ENCODE data around the gene TRAPPC10. TPM values are rescaled to one million over a fixed set of nuclear protein-coding genes. Genes with fewer than 3 reads are reported as not detected.

Gene TRAPPC10
- total RNA-seq, 1 experiment from 2014 or later: 32.9 TPM

GRCh38 chr21:43993420-43993934, 18.6 kb upstream of the TRAPPC10 start:
- no peak overlapping the region for H3K18ac ChIP-seq (ENCODE audit: insufficient read length, low read depth, low read length)
- no peak overlapping the region for H3K4ac ChIP-seq (ENCODE audit: low read depth, low read length)
- no peak overlapping the region; the same call in 1 of the 2 replicates for H3K14ac ChIP-seq (ENCODE audit: insufficient read depth, low read length)
- no peak overlapping the region for H3T11ph ChIP-seq (ENCODE audit: low read length)
- H3K27ac ChIP-seq (ENCODE audit: insufficient read length, low read depth, low read length): no peak overlapping the region
- no peak overlapping the region for H2BK15ac ChIP-seq (ENCODE audit: low read depth, low read length)
- H3K4me1 Mint-ChIP-seq: no peaks in the 10 kb centered on the region
- H3K27me3 ChIP-seq (ENCODE audit: insufficient read depth, low read length): no peaks in the 10 kb centered on the region
- H3K4me1 ChIP-seq (ENCODE audit: insufficient read depth, low read length): no peaks in the 10 kb centered on the region
- H3K79me1 ChIP-seq (ENCODE audit: insufficient read depth, low read depth, low read length, poor library complexity, severe bottlenecking): no peaks in the 10 kb centered on the region
- no peaks in the 10 kb centered on the region for H3K23me2 ChIP-seq (ENCODE audit: insufficient read length, low read depth, low read length, poor library complexity, severe bottlenecking)
- no peaks in the 10 kb centered on the region for H3K9me3 Mint-ChIP-seq
- H3K79me2 ChIP-seq (ENCODE audit: insufficient read depth, low read length): no peaks in the 10 kb centered on the region
- no CpG with 5 or more reads among the region's 18 CpGs for WGBS (ENCODE audit: extremely low coverage, insufficient read length, low lambda C conversion rate)
- no peaks in the 10 kb centered on the region; the same call in 1 of the 2 replicates for H3K27me3 Mint-ChIP-seq (ENCODE audit: low read depth)
- no peak overlapping the region for H3K9ac ChIP-seq (ENCODE audit: extremely low read depth, insufficient read length, low read length)
- H3K56ac ChIP-seq (ENCODE audit: insufficient read length, low read depth, low read length): no peak overlapping the region
- H3K9me3 ChIP-seq (ENCODE audit: control insufficient read depth, low read depth, low read length): no peaks in the 10 kb centered on the region
- no peak overlapping the region for H3K27ac Mint-ChIP-seq
- no peak overlapping the region for H4K8ac ChIP-seq (replicated peaks; ENCODE audit: insufficient read length, low read depth, low read length)
- H3K4me3 Mint-ChIP-seq: no peak overlapping the region
- DNase-seq: no peak
- no peaks in the 10 kb centered on the region for H3K36me3 Mint-ChIP-seq (ENCODE audit: insufficient read depth in 1 of 3, low read depth in 3 of 3)
- H2AK5ac ChIP-seq (ENCODE audit: insufficient read length, low read length): no peak overlapping the region
- H2AFZ ChIP-seq (ENCODE audit: low read length): no peak overlapping the region
- H2BK12ac ChIP-seq (ENCODE audit: insufficient read length, low read depth, low read length): no peak overlapping the region
- H3K4me2 ChIP-seq (ENCODE audit: insufficient read depth, insufficient read length, low read length): no peak overlapping the region
- no peak overlapping the region for H2BK20ac ChIP-seq (ENCODE audit: low read depth, low read length, poor library complexity, severe bottlenecking)
- H2BK120ac ChIP-seq (ENCODE audit: low read depth, low read length, poor library complexity, severe bottlenecking): no peak overlapping the region
- H4K5ac ChIP-seq (ENCODE audit: insufficient read length, low read depth, low read length): no peak overlapping the region
- no peak overlapping the region for H4K91ac ChIP-seq (ENCODE audit: insufficient read length, low read depth, low read length)
- TF ChIP-seq CTCF (conservative IDR thresholded peaks at IDR 0.05): no peak
- no peaks in the 10 kb centered on the region for H4K20me1 ChIP-seq (ENCODE audit: control insufficient read depth, insufficient read depth, insufficient read length)
- H3K23ac ChIP-seq (ENCODE audit: insufficient read length, low read depth, low read length): no peak overlapping the region
- no peak overlapping the region for H2BK5ac ChIP-seq (ENCODE audit: insufficient read length, low read length)

All from H9 (cell line).